HepG2 (cell line): ENCODE measurements around the gene EBF4. TPM values are rescaled to one million over a fixed set of nuclear protein-coding genes. Genes with fewer than 3 reads are reported as not detected.

ENCODE experiments used
- ELF1 ChIP-seq: sonication (generic); formaldehyde crosslinking; IDR thresholded peaks from 2 replicates; pipeline ENCODE4 v1.4.0; 2020; ENCODE audit warnings: missing genetic modification reagents
- ELF4 ChIP-seq: sonication (generic); formaldehyde crosslinking; IDR thresholded peaks from 2 replicates; pipeline ENCODE4 v1.5.0; 2020; ENCODE audit warnings: missing genetic modification reagents, mild to moderate bottlenecking, moderate library complexity, borderline replicate concordance
- HOXA3 ChIP-seq: sonication (generic); formaldehyde crosslinking; IDR thresholded peaks from 2 replicates; pipeline ENCODE4 v1.5.0; 2020; ENCODE audit warnings: missing genetic modification reagents
- IKZF1 ChIP-seq: fragments of 450-650 bp; IDR thresholded peaks from 2 replicates; pipeline ENCODE4 v1.7.1; 2016
- MED13 ChIP-seq: sonication (generic); formaldehyde crosslinking; IDR thresholded peaks from 2 replicates; pipeline ENCODE4 v1.5.0; 2020; ENCODE audit warnings: missing genetic modification reagents
- MIXL1 ChIP-seq: IDR thresholded peaks from 2 replicates; pipeline ENCODE4 v1.6.1; 2016
- NCOA5 ChIP-seq: sonication (generic); formaldehyde crosslinking; IDR thresholded peaks from 2 replicates; pipeline ENCODE4 v1.4.0; 2020; ENCODE audit warnings: missing genetic modification reagents
- SP5 ChIP-seq: IDR thresholded peaks from 2 replicates; pipeline ENCODE4 v1.6.1; 2016; ENCODE audit warnings: low read depth, borderline replicate concordance
- TEAD3 ChIP-seq: optimal IDR thresholded peaks from 2 replicates; pipeline ENCODE3; 2016; ENCODE audit warnings: borderline replicate concordance
- U2AF1 ChIP-seq: fragments of 200-400 bp; formaldehyde crosslinking; optimal IDR thresholded peaks from 2 replicates; pipeline ENCODE3; 2017; ENCODE audit warnings: mild to moderate bottlenecking, low read depth, low read length
- ZFP36L2 ChIP-seq: sonication (generic); formaldehyde crosslinking; IDR thresholded peaks from 2 replicates; pipeline ENCODE4 v1.4.0; 2020; ENCODE audit warnings: missing genetic modification reagents
- ZNF17 ChIP-seq: sonication (generic); formaldehyde crosslinking; IDR thresholded peaks from 2 replicates; pipeline ENCODE4 v1.5.0; 2020; ENCODE audit warnings: mild to moderate bottlenecking, missing genetic modification reagents
- ZNF224 ChIP-seq: sonication (generic); formaldehyde crosslinking; IDR thresholded peaks from 2 replicates; pipeline ENCODE4 v1.5.0; 2020; ENCODE audit warnings: mild to moderate bottlenecking, missing genetic modification reagents
- ZNF766 ChIP-seq: sonication (generic); formaldehyde crosslinking; IDR thresholded peaks from 2 replicates; pipeline ENCODE4 v1.5.0; 2020; ENCODE audit warnings: missing genetic modification reagents, borderline replicate concordance
- polyA plus RNA-seq, 8 experiments: library from polyadenylated mRNA; depleted of rRNA in 3 of 8; stranded (reverse) in 7 of 8; unstranded in 1 of 8; fragments of >200 nt; fragmentation: Illumina TruSeq in 4 of 8; extraction: Trizol in 4 of 8; gene quantifications; 2 replicates each; pipeline versions ENCODE4 v1.2.1 to v1.2.3, GENCODE V29; 2011 to 2016; ENCODE audit warnings: low read depth in 4 of 8, missing spikeins in 1 of 8, mixed read lengths in 1 of 8; ENCODE audit not compliant: insufficient read depth in 1 of 8
- total RNA-seq, 5 experiments: library from RNA; depleted of rRNA; stranded (reverse); fragments of >200 nt; fragmentation: Illumina TruSeq; extraction: Trizol; gene quantifications; 2 replicates each; pipeline ENCODE4 v1.2.3, GENCODE V29; 2016; ENCODE audit warnings: low read depth in 1 of 5
- TF ChIP-seq, protein P1 (sequence below): sonication (generic); formaldehyde crosslinking; IDR thresholded peaks from 2 replicates; pipeline ENCODE4 v1.5.1; 2020; ENCODE audit warnings: mild to moderate bottlenecking, moderate library complexity, missing genetic modification reagents
- TF ChIP-seq, protein P2 (sequence below): IDR thresholded peaks from 2 replicates; pipeline ENCODE4 v1.6.1; 2016; ENCODE audit warnings: mild to moderate bottlenecking

Gene EBF4
- total and polyA plus RNA-seq, 2 of the 13 experiments (the other 11 are each of a cell fraction or from before 2014, with no cell fraction given) = 0.84 to 2.2 TPM

DNA sequence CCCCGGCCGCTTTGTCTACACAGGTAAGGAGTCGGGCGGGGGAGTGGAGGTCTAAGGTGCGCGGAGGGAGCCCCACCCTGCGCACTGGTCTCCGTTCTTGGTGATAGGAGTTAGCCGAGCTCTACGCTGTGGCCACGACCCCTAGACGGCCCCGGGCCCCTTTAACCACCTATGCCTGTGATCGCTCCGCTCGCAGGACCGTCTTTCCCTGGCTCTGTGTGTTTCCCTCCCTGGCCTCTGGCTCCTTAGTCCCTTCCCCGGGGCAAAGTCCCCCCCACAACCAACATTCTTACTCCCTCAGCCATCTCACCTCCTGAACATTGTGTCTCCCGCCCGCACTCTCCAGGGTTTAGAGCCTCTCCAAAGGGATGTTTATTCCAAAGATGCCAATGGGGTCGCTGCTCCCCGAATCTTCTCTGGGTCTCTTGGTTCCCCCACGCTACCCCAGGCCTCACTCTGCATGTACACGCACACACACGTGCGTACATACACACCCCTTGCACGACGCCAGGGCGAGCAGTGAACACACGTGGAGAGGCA, 57.4 kb downstream of the EBF4 start (continued):
- TF ChIP-seq ZNF224 (CRISPR knock-in tag) (no peak), TEAD3 (CRISPR knock-in tag) (peak; percentile 22), U2AF1 (no peak), HOXA3 (CRISPR knock-in tag) (0 out of 2 replicates have a peak, but pooled peaks have one; percentile 1), ZFP36L2 (CRISPR knock-in tag) (no peak), SP5 (CRISPR knock-in tag) (no peak), ZNF766 (no peak), ZNF17 (no peak), IKZF1 (no peak), MED13 (CRISPR knock-in tag) (no peak), MIXL1 (CRISPR knock-in tag) (no peak), NCOA5 (no peak), ELF4 (CRISPR knock-in tag) (no peak), ELF1 (CRISPR knock-in tag) (no peak)
- TF ChIP-seq, protein P1, sequence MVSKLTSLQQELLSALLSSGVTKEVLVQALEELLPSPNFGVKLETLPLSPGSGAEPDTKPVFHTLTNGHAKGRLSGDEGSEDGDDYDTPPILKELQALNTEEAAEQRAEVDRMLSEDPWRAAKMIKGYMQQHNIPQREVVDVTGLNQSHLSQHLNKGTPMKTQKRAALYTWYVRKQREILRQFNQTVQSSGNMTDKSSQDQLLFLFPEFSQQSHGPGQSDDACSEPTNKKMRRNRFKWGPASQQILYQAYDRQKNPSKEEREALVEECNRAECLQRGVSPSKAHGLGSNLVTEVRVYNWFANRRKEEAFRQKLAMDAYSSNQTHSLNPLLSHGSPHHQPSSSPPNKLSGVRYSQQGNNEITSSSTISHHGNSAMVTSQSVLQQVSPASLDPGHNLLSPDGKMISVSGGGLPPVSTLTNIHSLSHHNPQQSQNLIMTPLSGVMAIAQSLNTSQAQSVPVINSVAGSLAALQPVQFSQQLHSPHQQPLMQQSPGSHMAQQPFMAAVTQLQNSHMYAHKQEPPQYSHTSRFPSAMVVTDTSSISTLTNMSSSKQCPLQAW (CRISPR knock-in tag) = 0 out of 2 replicates have a peak, but pooled peaks have one; percentile 22
- TF ChIP-seq, protein P2, sequence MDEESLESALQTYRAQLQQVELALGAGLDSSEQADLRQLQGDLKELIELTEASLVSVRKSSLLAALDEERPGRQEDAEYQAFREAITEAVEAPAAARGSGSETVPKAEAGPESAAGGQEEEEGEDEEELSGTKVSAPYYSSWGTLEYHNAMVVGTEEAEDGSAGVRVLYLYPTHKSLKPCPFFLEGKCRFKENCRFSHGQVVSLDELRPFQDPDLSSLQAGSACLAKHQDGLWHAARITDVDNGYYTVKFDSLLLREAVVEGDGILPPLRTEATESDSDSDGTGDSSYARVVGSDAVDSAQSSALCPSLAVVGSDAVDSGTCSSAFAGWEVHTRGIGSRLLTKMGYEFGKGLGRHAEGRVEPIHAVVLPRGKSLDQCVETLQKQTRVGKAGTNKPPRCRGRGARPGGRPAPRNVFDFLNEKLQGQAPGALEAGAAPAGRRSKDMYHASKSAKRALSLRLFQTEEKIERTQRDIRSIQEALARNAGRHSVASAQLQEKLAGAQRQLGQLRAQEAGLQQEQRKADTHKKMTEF (CRISPR knock-in tag) = peak; percentile 29; the same call in 1 of the 2 replicates
- TF ChIP-seq, all 625 proteins: peak for 22
